Superior temporal gyrus (tissue), 1 donor: Measurements from ENCODE around the gene PFN1.
"Not testable (repeated sequence)": the region's sequence is repeated elsewhere in the genome, so short reads cannot be mapped to it uniquely, and the experiment has no call there.

Source experiments
- DNase-seq: peaks from one replicate; pipeline ENCODE4 v3.0.0-alpha.2; 2016; ENCODE audit errors: extremely low spot score

PFN1 gene

DNA sequence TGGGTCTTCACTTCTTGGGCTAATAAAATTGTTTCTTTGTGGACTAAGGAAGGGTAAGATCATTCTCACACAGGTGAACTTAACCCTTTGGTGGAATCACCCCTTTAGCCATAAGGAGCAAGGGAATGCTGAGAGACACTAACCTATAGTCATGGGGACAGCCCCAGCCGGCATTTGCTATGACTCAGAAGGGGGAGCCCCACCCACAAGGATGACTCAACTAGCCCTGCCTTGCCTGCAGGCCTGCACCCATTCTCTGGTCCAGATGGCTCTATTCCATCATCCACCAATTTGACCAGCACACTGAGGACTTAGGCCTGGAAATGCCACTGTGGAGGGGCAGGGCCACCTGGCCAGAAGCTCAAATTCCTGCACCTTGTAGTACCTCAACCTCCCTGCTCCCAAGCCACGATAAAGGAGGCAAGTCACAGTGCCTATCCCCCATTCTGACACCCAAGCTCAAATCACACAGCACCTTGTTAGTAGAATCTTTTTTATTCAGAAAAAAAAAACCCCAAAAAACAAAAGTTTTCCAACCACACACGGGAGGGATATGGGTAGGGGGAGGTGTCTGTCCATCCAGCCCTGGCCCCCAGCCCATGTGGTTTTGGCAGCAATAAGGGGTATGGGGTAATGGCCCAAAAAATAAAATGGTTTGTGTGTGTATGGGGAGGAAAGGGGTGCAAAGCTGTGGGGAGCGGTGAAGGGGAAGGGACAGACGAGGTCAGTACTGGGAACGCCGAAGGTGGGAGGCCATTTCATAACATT lies 3.0 kb downstream of the PFN1 start:
- DNase-seq: peak; percentile 48

DNA sequence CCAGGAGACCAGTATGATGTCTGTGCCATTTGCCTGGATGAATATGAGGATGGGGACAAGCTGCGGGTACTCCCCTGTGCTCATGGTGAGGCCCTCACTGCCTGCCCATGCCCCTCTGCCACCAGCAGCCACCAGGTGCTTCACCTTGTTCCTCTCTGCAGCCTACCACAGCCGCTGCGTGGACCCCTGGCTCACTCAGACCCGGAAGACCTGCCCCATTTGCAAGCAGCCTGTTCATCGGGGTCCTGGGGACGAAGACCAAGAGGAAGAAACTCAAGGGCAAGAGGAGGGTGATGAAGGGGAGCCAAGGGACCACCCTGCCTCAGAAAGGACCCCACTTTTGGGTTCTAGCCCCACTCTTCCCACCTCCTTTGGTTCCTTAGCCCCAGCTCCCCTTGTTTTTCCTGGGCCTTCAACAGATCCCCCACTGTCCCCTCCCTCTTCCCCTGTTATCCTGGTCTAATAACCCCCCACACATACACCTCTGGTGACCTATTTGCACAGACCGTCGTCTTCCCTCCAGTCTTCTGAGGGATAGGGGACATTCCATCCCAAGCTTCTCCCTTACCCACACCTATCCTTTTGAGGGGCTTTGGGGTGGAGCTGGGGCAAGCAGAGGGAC lies 3.7 kb downstream of the PFN1 start:
- DNase-seq: no peak

GRCh38 chr17:4944163-4944553 lies 4.2 kb downstream of the PFN1 start:
- no peak for DNase-seq

DNA sequence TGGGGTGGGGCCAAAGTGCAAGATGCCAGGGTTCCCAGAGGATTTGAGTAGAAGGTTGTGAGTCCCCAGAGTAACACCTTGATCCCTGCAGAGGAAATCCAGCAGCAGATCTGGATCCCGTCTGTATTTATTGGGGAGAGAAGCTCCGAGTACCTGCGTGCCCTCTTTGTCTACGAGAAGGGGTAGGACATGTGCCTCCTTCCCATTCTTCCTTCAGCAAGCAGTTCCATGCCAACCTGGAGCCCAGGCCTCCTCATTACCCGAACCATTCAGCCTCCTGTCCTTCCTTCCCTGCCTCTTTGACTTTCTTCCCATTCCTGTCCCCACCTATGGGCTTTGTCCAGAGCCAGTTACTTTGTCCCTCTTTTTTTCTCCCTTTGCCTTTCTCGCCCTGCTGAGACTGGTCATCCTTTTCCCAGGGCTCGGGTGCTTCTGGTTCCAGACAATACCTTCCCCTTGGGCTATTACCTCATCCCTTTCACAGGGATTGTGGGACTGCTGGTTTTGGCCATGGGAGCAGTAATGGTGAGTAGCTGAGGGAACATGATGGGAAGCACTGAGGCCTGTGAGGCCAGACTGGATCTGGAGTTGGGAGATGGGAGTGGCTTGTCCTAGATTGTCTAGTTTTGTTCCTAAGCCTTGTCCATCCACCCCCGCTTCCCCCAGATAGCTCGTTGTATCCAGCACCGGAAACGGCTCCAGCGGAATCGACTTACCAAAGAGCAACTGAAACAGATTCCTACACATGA lies 5.4 kb downstream of the PFN1 start:
- no peak for DNase-seq

DNA sequence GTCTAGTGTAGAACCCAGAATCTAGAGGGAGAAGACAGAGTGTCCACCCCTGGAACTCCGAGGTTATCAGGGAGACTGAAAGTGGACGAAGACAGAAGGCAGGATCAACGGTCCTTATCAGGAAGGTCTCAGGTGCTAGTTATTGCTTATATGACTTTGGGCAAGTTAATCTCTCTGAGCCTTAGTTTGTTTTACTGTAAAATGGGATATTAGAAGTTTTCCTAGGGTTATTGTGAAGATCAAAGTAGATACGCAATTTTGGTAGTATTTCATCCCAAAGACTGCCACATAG lies 7.1 kb downstream of the PFN1 start:
- no peak for DNase-seq

- no peak for DNase-seq
Observed at GRCh38 chr17:4940555-4941318, 7.6 kb downstream of the PFN1 start.

GRCh38 chr17:4939796-4940554 lies 8.4 kb downstream of the PFN1 start, which contains the start of the genes RNF167 and SLC25A11:
TSS of gene RNF167 (plus strand) at chr17:4940268. CDS start at chr17:4940910, 642 bp downstream.
TSS of gene SLC25A11 (minus strand) at chr17:4940046. CDS start at chr17:4939910, 136 bp downstream.
- DNase-seq: peak; percentile 99

DNA sequence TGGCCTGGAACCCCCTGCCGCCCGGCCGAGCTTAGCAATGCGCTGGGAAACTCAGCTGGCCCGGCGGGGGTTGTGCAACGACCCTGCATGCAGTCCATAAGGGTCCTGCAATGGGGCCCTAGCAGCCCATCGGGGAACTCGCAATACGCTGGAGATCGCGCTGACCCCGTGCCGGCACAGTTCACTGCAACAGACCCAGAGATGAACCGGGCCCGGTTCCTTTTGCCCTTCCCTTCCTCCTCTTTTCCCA lies 8.9 kb downstream of the PFN1 start:
- peak; percentile 19 for DNase-seq

DNA sequence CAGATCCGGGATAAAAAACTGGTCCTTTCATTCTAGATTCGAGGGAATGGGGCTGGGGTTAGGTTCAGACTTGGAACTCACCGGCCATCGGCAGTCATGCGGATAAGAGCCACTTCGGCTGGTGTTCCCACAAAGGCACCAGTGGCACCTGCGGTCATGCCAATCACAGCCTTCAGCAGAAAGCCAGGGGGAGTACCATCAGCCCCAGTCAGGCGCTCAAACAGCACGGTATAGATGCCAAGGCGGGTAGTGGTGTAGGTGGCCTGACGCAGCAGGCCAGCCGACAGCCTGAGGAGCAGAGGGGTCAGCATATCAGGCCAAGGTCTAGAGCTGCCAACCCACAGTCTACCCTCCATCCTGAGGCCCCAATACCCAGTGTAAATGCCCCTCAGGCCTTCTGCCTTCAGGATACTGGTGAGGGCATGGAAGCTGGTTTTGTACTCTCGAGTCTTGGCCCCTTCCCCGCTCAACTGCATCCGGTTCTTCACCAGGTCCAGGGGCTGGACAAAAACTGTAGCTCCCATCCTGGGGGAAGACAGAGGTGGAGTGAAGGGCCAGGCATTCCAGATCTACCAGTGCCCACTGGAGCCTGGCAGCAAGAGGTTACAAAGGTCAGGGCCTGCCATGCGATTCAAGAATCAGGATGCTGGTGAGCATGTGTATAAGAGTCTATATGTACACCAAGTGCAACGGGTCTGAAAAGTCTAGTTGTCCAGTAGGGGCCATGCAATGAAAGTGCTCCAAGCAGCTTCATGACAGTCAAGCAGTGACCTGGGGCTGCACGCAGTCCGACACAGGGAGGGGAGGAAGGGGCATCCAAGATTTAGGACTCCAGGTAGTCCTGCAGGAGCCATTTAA lies 9.4 kb downstream of the PFN1 start:
- DNase-seq: no peak

GRCh38 chr17:4938069-4938491 lies 10.2 kb downstream of the PFN1 start:
- no peak for DNase-seq

- DNase-seq: no peak
Observed at GRCh38 chr17:4937553-4937952, 10.8 kb downstream of the PFN1 start.

DNA sequence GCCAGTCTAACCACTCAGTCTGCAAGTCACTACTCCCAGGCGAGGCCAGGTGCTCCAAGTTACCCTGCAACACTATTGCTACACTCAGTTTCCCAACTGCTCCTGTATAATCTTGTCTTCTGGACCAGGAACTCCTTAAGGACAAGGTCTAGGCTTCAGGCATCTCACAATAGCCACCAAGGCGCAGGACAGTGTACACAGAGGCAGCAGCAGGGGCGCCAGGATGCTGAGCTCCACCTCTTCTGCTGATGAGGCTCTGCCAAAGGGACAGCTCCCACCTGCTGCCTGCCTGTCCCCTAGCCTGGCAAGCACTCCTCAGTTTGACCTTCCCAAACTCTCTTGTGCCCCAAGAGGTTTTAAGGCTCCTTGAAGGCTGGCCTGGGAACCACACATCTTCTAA lies 11.9 kb downstream of the PFN1 start:
- DNase-seq: no peak

DNA sequence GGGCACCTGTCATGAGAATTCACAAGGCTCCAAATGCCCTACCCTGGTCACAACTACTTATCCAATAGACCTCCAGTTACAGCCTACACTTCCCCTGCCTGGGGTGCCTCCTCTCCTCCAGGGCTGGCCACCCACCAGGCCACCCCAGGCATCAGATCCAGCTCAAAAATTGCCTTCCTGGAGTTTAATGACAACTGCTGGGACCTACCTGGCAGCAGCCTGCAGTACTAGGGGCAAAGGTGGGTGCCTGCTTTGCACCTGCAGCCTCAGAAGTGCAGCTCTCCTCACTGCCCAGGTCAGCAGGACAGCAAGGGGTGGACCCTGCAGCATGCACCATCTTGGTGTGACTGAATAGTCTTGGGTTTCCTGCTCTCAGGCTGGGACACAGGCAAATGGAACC lies 12.7 kb downstream of the PFN1 start:
- DNase-seq: no peak

- DNase-seq: no peak
Observed at GRCh38 chr17:4934173-4934979, 14.0 kb downstream of the PFN1 start.

DNA sequence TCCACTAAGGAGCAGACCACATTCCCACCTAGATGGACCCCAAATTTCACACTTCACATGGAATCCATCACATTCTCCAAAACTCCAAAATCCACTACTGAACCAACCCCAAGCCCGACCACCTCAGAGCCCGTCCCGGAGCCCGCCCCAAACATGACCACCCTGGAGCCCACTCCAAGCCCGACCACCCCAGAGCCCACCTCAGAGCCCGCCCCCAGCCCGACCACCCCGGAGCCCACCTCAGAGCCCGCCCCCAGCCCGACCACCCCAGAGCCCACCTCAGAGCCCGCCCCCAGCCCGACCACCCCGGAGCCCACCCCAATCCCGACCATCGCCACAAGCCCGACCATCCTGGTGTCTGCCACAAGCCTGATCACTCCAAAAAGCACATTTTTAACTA lies 14.7 kb downstream of the PFN1 start:
- DNase-seq: no peak

DNA sequence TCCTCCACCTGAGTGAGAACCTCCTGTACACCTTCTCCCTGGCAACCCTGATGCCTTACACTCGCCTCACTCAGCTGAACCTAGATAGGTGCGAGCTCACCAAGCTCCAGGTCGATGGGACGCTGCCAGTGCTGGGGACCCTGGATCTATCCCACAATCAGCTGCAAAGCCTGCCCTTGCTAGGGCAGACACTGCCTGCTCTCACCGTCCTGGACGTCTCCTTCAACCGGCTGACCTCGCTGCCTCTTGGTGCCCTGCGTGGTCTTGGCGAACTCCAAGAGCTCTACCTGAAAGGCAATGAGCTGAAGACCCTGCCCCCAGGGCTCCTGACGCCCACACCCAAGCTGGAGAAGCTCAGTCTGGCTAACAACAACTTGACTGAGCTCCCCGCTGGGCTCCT lies 15.6 kb downstream of the PFN1 start:
- no peak for DNase-seq

GRCh38 chr17:4931963-4932362 lies 16.4 kb downstream of the PFN1 start, which contains the start of gene GP1BA:
TSS of gene GP1BA (plus strand) at chr17:4932277. CDS start at chr17:4932605, 328 bp downstream.
- DNase-seq: no peak

DNA sequence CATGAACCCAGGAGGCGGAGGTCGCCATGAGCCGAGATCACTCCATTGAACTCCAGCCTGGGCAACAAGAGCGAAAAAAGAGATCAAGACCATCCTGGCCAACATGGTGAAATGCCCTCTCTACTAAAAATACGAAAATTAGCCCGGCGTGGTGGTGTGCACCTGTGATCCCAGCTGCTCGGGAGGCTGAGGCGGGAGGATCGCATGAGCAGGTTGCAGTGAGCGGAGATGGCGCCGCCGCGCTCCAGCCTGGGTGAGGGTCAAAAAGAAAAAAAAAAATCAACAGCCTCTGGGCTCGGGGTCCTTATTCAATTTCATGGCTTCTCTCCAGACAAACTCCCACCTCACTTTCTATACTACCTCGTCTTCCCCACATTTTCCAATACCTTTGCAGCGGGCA lies 19.4 kb downstream of the PFN1 start:
- no peak for DNase-seq

- not testable (repeated sequence) for DNase-seq
Observed at GRCh38 chr17:4926577-4927335, 21.6 kb downstream of the PFN1 start.
